Right kidney (tissue), 1 donor: ENCODE measurements around the gene LY6G6C.
"Not testable (repeated sequence)": the region's sequence is repeated elsewhere in the genome, so short reads cannot be mapped to it uniquely, and the experiment has no call there.

ENCODE experiments used
- DNase-seq: peaks from one replicate; pipeline ENCODE4 v3.0.0-alpha.2; 2016

LY6G6C gene

GRCh38 chr6:31727034-31727716, 5.6 kb upstream of the LY6G6C start:
- DNase-seq = no peak

- DNase-seq = no peak
Measured at GRCh38 chr6:31725502-31726350, 4.2 kb upstream of the LY6G6C start.

GRCh38 chr6:31723980-31724691, 2.6 kb upstream of the LY6G6C start:
- no peak for DNase-seq

- no peak for DNase-seq
Measured at GRCh38 chr6:31723245-31723979, 1.9 kb upstream of the LY6G6C start, which contains the start of gene MPIG6B. TSS of gene MPIG6B (plus strand) at chr6:31723373. CDS start at chr6:31723384, 11 bp downstream.

- no peak for DNase-seq
Measured at GRCh38 chr6:31722173-31722572, 627 bp upstream of the LY6G6C start.

- no peak for DNase-seq
Measured at GRCh38 chr6:31720196-31720770, 1.3 kb downstream of the LY6G6C start.

GRCh38 chr6:31719001-31719400, 2.5 kb downstream of the LY6G6C start:
- no peak for DNase-seq

GRCh38 chr6:31718265-31718664, 3.3 kb downstream of the LY6G6C start:
- DNase-seq = no peak

- no peak for DNase-seq
Measured at GRCh38 chr6:31717499-31718222, 3.9 kb downstream of the LY6G6C start.

- no peak for DNase-seq
Measured at GRCh38 chr6:31715022-31715958, 6.3 kb downstream of the LY6G6C start, which contains the start of gene LY6G6D. TSS of gene LY6G6D (plus strand) at chr6:31715348. CDS start at chr6:31715356, 8 bp downstream.

GRCh38 chr6:31713991-31714684, 7.4 kb downstream of the LY6G6C start:
- DNase-seq = peak; percentile 63

- no peak for DNase-seq
Measured at GRCh38 chr6:31713465-31713864, 8.1 kb downstream of the LY6G6C start.

GRCh38 chr6:31712296-31712695, 9.2 kb downstream of the LY6G6C start:
- no peak for DNase-seq

- no peak for DNase-seq
Measured at GRCh38 chr6:31711233-31711632, 10.3 kb downstream of the LY6G6C start.

- no peak for DNase-seq
Measured at GRCh38 chr6:31710523-31711219, 10.9 kb downstream of the LY6G6C start.

GRCh38 chr6:31709157-31709556, 12.4 kb downstream of the LY6G6C start:
- not testable (repeated sequence) for DNase-seq

GRCh38 chr6:31708224-31708623, 13.3 kb downstream of the LY6G6C start:
- DNase-seq = no peak

GRCh38 chr6:31707701-31708100, 13.8 kb downstream of the LY6G6C start:
- DNase-seq = no peak

- DNase-seq = no peak
Measured at GRCh38 chr6:31706599-31706998, 14.9 kb downstream of the LY6G6C start, which contains the start of gene LY6G6F. TSS of gene LY6G6F (plus strand) at chr6:31706866. CDS start at chr6:31706907, 41 bp downstream.
